Activated CD8-positive, alpha-beta T cell treated with anti-CD3 and anti-CD28 coated beads, Interleukin-2, amount 10 ng/mL, durations not matched to agents 7 days and 5 days (primary cell): Measurements from ENCODE around the gene TRPV4. TPM values are rescaled to one million over a fixed set of nuclear protein-coding genes. Genes with fewer than 3 reads are reported as not detected.

Experiments
- ATAC-seq: fragments of 150-1000 bp; cut with Tn5 transposase; one replicate; pipeline ENCODE4 v1.10.0; 2021; ENCODE audit warnings: moderate library complexity
- CTCF ChIA-PET: fragments of 350-600 bp; sonication (Branson Sonifier 250); formaldehyde crosslinking; loops from one replicate; lab custom pipeline; 2021; ENCODE audit warnings: antibody characterized with exemption; lab: Charles Lee
- POLR2A ChIA-PET: fragments of 350-600 bp; sonication (Branson Sonifier 250); formaldehyde crosslinking; loops from one replicate; lab custom pipeline; 2021; ENCODE audit warnings: antibody characterized with exemption; lab: Charles Lee
- DNase-seq: peaks from one replicate; pipeline ENCODE4 v3.0.0-alpha.2; 2020
- H3K27ac Mint-ChIP-seq: one replicate; pipeline ENCODE4 v1.8.0; 2021; ENCODE audit warnings: mild to moderate bottlenecking, mixed read lengths
- H3K27me3 Mint-ChIP-seq: one replicate; pipeline ENCODE4 v1.8.0; 2021; ENCODE audit warnings: low read depth, mixed read lengths
- H3K36me3 Mint-ChIP-seq: one replicate; pipeline ENCODE4 v1.8.0; 2021; ENCODE audit warnings: low read depth, mixed read lengths
- H3K4me1 Mint-ChIP-seq: one replicate; pipeline ENCODE4 v1.8.0; 2021; ENCODE audit warnings: low read depth, mixed read lengths
- H3K4me3 Mint-ChIP-seq: one replicate; pipeline ENCODE4 v1.8.0; 2021; ENCODE audit warnings: mild to moderate bottlenecking, mixed read lengths
- H3K9me3 Mint-ChIP-seq: one replicate; pipeline ENCODE4 v1.8.0; 2022; ENCODE audit warnings: mixed read lengths; ENCODE audit not compliant: insufficient read depth
- total RNA-seq, 2 experiments: library from RNA; stranded (reverse); gene quantifications; one replicate each; pipeline ENCODE4 v1.2.3, GENCODE V29; 2021

Gene TRPV4
- total RNA-seq, 2 experiments from 2014 or later: not detected

DNA sequence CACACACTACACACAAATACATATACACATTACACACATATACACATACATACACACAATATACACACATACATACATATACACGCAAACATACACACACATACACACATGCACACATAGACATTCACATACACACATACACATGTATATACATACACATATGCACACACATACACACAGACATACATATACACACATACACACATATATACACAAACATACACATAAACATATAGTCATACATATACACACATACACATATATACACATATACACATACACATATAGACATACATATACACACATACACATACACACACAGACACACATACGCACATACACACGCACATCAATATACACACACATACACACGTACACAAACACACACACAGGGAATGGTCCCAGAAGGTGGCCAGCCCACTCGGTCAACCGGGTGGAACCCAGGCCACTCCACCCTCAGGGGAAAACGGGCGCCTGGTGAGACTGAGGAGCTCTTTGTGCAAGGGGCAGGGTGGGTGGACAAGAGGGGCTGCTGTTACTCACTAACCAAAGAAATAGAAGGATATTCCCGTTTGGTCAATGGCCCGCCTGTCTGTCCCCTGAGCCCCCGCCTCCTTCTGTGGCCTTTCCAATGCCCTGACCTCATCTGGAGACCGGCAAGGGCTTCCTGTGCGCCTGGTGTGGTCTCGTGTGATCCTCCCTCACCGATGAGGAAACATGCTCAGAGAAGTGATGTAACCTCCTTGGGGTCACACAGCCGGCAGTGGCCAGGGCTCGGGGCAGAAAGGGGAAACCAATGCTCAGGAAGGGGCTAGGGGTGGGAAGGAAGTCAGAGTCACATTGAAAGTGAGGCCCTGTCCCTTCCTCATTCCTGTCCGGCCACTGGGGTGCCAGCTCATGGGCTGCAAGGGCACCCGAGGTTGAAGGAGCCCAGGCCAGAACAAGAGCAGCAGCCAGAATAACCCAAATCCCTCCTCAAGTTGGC lies 5.3 kb downstream of the TRPV4 start:
- ATAC-seq: no peak
- DNase-seq: peak; percentile 27
- Mint-ChIP-seq H3K27me3 (peaks cover 14% of the 10 kb centered on the region), H3K27ac (peak overlapping the region; percentile 24), H3K4me3 (no peak overlapping the region), H3K36me3 (no peaks in the 10 kb centered on the region), H3K4me1 (peaks cover 10% of the 10 kb centered on the region), H3K9me3 (no peaks in the 10 kb centered on the region)
- POLR2A ChIA-PET: no interaction called here
- CTCF ChIA-PET: interaction anchor here (0.8 to 6.1 kb wide), 2 partner anchors 16 to 24 kb away, joined by 3 to 43 read pairs; no protein-coding TSS in a partner anchor

DNA sequence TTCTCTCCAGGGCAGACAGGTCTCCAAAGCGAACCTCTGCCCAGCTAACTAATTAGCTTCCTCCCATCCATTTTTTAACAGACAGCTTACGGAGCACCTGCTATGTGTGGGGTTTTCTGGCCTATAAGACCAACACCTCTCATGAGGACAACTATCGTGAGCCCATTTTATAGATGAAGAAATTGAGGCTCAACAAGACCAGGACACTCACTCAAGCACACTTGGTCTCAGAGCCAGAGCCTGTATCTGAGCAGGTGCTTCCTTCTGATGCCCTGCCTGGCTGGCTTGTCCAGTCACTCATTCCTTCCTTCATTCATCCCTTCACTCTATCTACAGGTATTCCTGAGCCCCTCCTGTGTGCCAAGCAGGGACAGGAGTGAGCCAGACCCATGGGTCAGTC lies 6.1 kb downstream of the TRPV4 start:
- H3K4me3 Mint-ChIP-seq: no peak overlapping the region
- POLR2A ChIA-PET: no interaction called here
- H3K27me3 Mint-ChIP-seq: peaks cover 12% of the 10 kb centered on the region
- no peaks in the 10 kb centered on the region for H3K36me3 Mint-ChIP-seq
- ATAC-seq: no peak
- peaks cover 10% of the 10 kb centered on the region for H3K4me1 Mint-ChIP-seq
- CTCF ChIA-PET: interaction anchor here (1.0 kb wide), 1 partner anchor 21 kb away, joined by 4 read pairs; no protein-coding TSS in a partner anchor
- H3K9me3 Mint-ChIP-seq: no peaks in the 10 kb centered on the region
- no peak overlapping the region for H3K27ac Mint-ChIP-seq
- no peak for DNase-seq

DNA sequence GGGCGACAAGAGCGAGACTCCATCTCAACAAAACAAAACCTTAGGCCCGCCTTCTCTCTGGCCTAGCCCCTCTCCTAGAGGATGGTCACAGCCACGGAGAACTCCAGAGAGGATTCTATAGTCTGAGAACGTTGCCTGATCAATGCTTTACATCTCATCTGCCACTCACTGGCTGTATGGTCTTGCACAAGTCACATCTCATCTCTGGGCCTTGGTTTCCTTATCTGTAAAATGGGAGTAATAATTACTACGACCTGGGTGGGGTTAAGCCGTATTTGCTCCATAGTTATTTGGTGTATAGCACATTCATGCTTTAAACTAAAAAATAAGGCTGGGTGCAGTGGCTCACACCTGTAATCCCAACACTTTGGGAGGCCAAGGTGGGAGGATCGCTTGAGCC lies 8.5 kb downstream of the TRPV4 start:
- Mint-ChIP-seq H3K4me3 (no peak overlapping the region), H3K27ac (no peak overlapping the region), H3K36me3 (no peaks in the 10 kb centered on the region), H3K9me3 (no peaks in the 10 kb centered on the region), H3K4me1 (peaks cover 10% of the 10 kb centered on the region), H3K27me3 (no peaks in the 10 kb centered on the region)
- DNase-seq: no peak
- POLR2A ChIA-PET: no interaction called here
- no peak for ATAC-seq
- CTCF ChIA-PET: interaction anchor here (2.4 kb wide), 1 partner anchor 21 kb away, joined by 11 read pairs; no protein-coding TSS in a partner anchor

DNA sequence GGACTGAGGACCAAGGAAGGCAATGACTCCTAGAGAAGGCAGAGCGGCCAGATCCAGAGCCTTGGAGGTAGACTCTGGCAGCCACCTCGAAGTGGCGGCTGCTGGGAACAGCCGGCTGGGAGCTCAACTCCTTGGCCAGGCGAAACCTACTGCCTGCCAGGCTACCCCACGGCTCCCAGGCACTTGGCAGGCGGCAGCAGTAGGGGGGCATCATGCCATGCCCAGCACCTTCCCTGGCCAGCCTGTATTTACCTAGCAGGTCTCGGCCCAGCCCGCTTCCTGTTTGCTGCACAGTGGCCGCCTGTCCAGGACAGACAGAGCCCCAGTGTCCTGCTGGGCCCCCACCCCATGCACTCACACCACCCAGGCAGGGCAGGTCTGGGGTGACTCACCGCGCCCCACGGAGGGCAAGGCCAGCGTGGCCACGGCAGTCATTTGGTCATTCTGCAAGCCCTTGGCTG lies 10.2 kb downstream of the TRPV4 start:
- ChIA-PET POLR2A (no interaction called here), CTCF (no interaction called here)
- Mint-ChIP-seq H3K9me3 (no peaks in the 10 kb centered on the region), H3K36me3 (no peaks in the 10 kb centered on the region), H3K27me3 (no peaks in the 10 kb centered on the region), H3K4me3 (no peak overlapping the region), H3K27ac (no peak overlapping the region), H3K4me1 (peaks cover 6% of the 10 kb centered on the region)
- ATAC-seq (no peak), DNase-seq (no peak)

DNA sequence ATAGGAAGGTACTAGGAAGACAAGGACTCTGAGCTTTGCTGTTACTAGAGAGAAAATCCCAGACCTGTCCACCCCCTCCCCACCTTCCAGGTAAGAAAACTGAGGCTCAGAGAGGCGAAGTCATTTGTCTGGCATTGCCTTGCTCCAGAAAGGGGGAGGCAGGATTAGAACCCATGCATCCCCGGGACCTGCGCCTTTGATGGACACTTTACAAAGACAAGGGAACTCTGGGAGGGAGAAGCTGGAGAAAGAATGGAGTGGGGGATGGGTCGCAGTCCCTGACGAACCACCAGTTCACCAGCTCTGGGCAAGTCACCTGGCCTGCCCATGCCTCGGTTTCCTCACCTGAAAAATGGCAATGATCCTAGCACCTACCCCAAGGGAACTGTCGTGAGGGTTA lies 10.8 kb downstream of the TRPV4 start:
- Mint-ChIP-seq H3K36me3 (no peaks in the 10 kb centered on the region), H3K9me3 (no peaks in the 10 kb centered on the region), H3K4me3 (no peak overlapping the region), H3K4me1 (peaks cover under 1% of the 10 kb centered on the region), H3K27me3 (no peaks in the 10 kb centered on the region), H3K27ac (no peak overlapping the region)
- CTCF ChIA-PET: no interaction called here
- ATAC-seq (no peak), DNase-seq (no peak)
- POLR2A ChIA-PET: no interaction called here

DNA sequence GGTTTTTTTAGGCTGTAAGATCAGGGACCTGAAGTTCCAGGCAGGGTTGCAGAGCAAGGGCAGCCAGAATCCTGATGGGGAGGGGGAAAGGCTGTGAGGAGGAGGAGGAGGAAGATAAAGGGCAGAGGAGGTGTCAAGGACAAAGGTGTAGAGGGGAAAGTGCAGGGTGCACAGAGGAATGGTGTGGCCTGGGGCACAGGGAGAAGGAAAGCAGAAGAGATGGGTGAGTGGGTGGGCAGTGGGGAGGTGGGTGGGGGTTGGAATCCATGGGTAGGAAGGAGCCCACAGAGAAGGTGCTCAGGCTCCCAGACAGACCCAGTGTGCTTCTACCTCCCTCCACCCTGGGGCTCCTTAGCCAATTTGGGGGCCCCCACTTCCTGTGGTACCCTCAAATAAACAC lies 11.2 kb downstream of the TRPV4 start:
- ChIA-PET POLR2A (no interaction called here), CTCF (no interaction called here)
- Mint-ChIP-seq H3K9me3 (no peaks in the 10 kb centered on the region), H3K4me1 (no peaks in the 10 kb centered on the region), H3K27ac (no peak overlapping the region), H3K4me3 (no peak overlapping the region), H3K36me3 (no peaks in the 10 kb centered on the region), H3K27me3 (no peaks in the 10 kb centered on the region)
- no peak for ATAC-seq
- no peak for DNase-seq

DNA sequence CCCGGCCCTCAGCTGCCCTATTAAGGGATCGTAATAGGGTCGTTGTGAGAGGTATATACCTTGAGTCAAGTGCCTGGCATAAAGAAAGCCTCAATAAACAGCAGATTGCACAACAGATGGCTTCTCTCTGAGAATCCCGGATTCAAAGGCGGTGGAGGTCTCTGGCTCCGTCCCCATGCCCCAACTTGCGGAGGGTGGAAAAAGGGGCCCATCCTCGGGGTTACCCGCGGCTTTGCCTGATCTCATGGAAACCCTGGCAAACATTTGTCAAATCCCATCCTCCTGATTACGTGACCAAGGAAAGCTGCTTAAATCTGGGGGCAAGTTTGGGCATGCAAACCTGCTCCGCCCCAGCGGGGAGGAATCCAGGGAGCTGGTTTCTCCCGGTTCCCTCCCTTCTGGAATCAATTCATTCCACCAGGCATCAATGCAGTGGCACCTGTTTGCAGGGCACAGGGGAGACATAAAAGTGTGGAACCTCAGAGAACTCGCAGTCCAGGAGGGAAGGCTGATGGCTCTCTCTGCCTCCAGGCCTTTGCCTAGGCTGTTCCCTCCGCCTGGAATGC lies 12.3 kb downstream of the TRPV4 start:
- H3K4me1 Mint-ChIP-seq: no peaks in the 10 kb centered on the region
- POLR2A ChIA-PET: no interaction called here
- CTCF ChIA-PET: no interaction called here
- H3K4me3 Mint-ChIP-seq: no peak overlapping the region
- no peaks in the 10 kb centered on the region for H3K27me3 Mint-ChIP-seq
- H3K27ac Mint-ChIP-seq: no peak overlapping the region
- no peaks in the 10 kb centered on the region for H3K36me3 Mint-ChIP-seq
- H3K9me3 Mint-ChIP-seq: no peaks in the 10 kb centered on the region
- ATAC-seq (no peak), DNase-seq (no peak)

DNA sequence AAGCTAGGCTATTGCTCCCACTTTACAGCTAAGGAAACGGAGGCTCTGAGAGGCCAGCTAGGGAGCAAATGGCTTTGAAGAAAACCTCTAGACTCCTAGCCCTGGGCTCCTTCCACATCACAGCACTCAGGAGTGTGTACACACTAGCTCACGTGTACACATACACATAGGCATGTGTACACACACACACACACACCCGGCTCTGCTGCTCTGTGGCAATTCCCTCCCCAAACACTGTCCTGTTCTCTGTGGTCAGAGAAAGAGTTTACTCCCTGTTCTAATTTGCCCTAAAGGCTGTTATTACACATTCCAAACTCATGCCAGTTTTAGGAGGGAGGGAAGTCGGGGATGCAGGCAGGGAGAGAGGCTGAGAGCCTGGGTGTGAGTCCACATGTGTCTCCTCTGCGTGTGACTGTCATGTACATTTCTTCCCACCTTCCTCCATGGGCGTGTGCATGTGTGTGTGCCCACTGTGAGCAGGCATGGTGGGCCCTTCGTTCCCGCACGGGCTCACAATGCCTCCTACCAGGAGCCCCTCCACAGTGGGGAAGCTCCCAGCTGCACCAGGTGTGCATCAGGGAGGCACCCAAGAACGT lies 14.2 kb downstream of the TRPV4 start:
- Mint-ChIP-seq H3K4me1 (no peaks in the 10 kb centered on the region), H3K36me3 (no peaks in the 10 kb centered on the region), H3K4me3 (no peak overlapping the region), H3K27ac (no peak overlapping the region), H3K27me3 (no peaks in the 10 kb centered on the region), H3K9me3 (no peaks in the 10 kb centered on the region)
- ChIA-PET POLR2A (no interaction called here), CTCF (interaction anchor here (0.7 kb wide), 1 partner anchor 13 kb away, joined by 5 read pairs; no protein-coding TSS in a partner anchor)
- ATAC-seq: no peak
- no peak for DNase-seq

DNA sequence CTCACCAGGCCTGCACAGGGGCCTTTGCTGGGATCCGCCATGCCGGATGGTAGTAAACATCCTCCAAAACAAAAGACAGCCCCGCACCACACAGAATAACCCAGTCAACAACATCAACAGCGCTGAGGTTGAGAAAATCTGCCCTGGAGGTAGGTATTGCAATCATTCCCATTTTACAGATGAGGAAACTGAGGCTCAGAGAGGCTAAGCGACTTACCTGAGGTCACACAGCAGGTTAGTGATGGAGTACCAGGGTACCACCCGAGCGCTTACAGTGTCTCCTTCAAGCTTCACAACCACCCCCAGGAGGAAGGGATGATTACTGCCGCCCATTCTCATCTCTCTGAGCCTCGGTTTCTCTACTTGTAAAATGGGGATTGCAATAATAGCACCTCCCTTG lies 14.9 kb downstream of the TRPV4 start:
- no peaks in the 10 kb centered on the region for H3K27me3 Mint-ChIP-seq
- no peak overlapping the region for H3K4me3 Mint-ChIP-seq
- ChIA-PET CTCF (interaction anchor here (0.7 kb wide), 1 partner anchor 12 kb away, joined by 5 read pairs; no protein-coding TSS in a partner anchor), POLR2A (no interaction called here)
- no peaks in the 10 kb centered on the region for H3K4me1 Mint-ChIP-seq
- no peaks in the 10 kb centered on the region for H3K36me3 Mint-ChIP-seq
- ATAC-seq: no peak
- no peak for DNase-seq
- H3K27ac Mint-ChIP-seq: no peak overlapping the region
- no peaks in the 10 kb centered on the region for H3K9me3 Mint-ChIP-seq

DNA sequence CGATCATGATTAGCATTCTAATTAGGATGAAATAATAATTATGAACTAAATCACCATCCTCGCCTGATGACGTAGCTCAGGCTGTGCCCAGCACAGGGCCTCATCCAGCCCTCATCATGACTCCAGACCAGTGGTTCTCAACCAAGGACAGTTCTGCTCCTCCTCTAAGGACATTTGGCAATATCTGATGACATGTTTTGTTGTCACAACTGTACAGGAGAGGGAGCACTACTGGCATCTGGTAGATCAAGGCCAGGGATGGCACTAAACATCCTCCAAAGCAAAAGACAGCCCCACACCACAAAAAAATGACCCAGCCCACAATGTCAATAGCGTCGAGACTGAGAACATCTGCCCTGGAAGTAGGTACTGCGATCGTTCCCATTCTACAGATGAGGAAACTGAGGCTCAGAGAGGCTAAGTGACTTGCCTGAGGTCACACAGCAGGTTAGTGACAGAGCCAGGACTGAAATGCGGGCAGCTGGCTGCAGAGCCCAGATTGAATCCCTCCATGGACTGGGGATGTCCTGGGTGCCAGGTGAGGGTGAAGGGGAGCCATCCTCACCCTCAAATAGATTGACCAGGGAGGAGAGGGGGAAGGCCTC lies 15.5 kb downstream of the TRPV4 start:
- Mint-ChIP-seq H3K27ac (no peak overlapping the region), H3K27me3 (no peaks in the 10 kb centered on the region), H3K9me3 (no peaks in the 10 kb centered on the region), H3K4me1 (no peaks in the 10 kb centered on the region), H3K36me3 (no peaks in the 10 kb centered on the region), H3K4me3 (no peak overlapping the region)
- ChIA-PET CTCF (no interaction called here), POLR2A (no interaction called here)
- ATAC-seq (no peak), DNase-seq (no peak)

DNA sequence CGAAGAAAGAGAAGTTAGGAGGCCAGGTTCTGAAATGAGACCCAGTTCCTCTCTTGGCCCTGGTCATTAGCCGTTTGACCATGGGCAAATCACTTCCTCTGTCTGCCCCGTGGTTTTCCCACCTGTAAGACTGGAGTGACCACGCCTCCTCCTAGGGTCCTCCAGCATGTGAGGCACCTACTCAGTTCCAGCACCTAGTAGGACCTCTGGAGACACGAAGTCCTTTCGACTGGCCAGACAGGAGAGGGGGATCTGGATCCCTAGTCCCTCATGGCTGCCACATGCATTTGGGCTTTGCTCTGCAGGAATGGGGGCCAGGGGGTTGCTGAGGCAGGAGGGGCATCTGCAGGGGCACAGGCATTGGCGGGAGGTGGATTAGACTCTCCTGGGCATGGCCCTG lies 16.3 kb downstream of the TRPV4 start:
- no peaks in the 10 kb centered on the region for H3K36me3 Mint-ChIP-seq
- no peaks in the 10 kb centered on the region for H3K27me3 Mint-ChIP-seq
- H3K27ac Mint-ChIP-seq: no peak overlapping the region
- H3K4me3 Mint-ChIP-seq: no peak overlapping the region
- no peaks in the 10 kb centered on the region for H3K4me1 Mint-ChIP-seq
- DNase-seq: no peak
- no peaks in the 10 kb centered on the region for H3K9me3 Mint-ChIP-seq
- POLR2A ChIA-PET: no interaction called here
- ATAC-seq: no peak
- CTCF ChIA-PET: no interaction called here
